ENCODE results near the gene AGA.

The AGA gene

DNA sequence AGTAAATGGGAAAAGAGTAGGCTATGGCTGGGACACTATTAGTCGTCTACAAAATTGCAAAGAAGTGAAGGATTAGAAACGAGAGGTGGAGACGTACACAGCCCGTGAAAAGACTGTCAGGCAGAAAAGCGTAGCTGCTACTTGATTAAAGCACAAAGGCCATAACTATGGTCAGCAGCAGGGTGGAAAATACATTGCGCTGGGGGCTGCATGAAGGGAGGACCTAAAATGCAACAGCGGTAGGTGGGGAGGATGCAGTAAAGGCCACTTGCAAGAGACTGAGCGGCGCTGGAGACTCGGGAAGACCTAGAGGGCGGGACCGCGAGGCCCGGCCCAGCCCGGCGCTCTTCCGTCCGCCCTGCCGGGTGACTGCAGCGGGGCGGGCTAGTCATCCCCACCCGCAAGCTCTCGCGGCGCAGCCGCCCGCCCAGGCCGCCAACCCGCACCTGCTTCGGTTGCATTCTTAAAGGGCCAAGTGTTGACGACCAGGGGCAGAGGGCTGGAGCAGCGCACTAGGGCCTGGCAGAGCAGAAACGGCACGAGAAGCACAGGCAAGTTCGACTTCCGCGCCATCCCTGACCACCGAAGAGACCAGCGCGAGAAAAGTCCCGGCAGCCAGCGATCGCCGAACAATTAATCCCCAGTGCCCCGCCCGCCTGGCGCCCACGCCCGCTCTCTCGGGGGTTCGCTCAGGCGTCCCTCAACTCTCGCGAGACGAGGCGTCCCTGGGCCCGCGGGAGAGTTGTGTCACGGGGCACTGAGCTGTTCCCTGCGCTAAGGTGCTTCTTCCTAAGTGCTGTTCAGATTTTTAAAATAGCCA, at the start of gene AGA:
Gene AGA (minus strand): TSS at position 635 of the 820 bp plus-strand sequence. CDS start 62 bp downstream, at position 573.
- Histone ChIP-seq H3K4me3 (peak within 1 kb of the TSS; percentile 87), H3K36me3 (ENCODE audit: insufficient read depth, low read length) (peaks cover 23% of the 10 kb centered on the region; the same call in 1 of the 2 replicates), H3K9me3 (ENCODE audit: low read depth, low read length) (no peaks in the 10 kb centered on the region), H3K9ac (ENCODE audit: insufficient read length) (peak within 1 kb of the TSS; percentile 96), H3K27ac (peak within 1 kb of the TSS; percentile 97)
- TF ChIP-seq EZH2 (IDR thresholded peaks at IDR 0.05) (no peak), POLR2AphosphoS5 (IDR thresholded peaks at IDR 0.05; ENCODE audit: borderline replicate concordance, low read depth, low read length) (peak; percentile 96), FOXP2 (optimal IDR thresholded peaks at IDR 0.05; ENCODE audit: control extremely low read depth, extremely low read length, insufficient read depth) (no peak)
- DNase-seq (ENCODE audit: low read depth, low spot score) = no peak

DNA sequence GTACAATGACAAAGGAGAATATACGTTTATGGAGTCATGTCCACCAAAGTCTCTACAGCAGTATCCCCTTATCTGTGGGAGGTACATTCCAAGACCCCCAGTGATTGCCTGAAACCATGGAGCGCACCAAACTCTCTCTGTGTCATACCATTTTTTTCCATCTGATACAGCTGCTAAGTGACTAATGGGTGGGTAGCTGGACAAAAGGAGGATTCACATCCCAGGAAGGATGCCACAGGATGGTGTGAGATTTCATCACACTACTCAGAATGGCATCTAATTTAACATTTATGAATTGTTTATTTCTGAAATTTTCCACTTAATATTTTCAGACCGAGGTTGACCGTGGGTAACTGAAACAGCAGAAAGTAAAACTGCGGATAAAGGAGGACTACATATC, 49.8 kb upstream of the AGA start:
- H3K27ac ChIP-seq = no peak overlapping the region
- DNase-seq (ENCODE audit: low read depth, low spot score) = no peak
- H3K9ac ChIP-seq (ENCODE audit: insufficient read length) = no peak overlapping the region
- TF ChIP-seq FOXP2 (optimal IDR thresholded peaks at IDR 0.05; ENCODE audit: control extremely low read depth, extremely low read length, insufficient read depth) = no peak
- no peak for TF ChIP-seq POLR2AphosphoS5 (IDR thresholded peaks at IDR 0.05; ENCODE audit: borderline replicate concordance, low read depth, low read length)
- TF ChIP-seq EZH2 (IDR thresholded peaks at IDR 0.05) = no peak
- no peaks in the 10 kb centered on the region for H3K36me3 ChIP-seq (ENCODE audit: insufficient read depth, low read length)
- H3K4me3 ChIP-seq = no peak overlapping the region
- no peaks in the 10 kb centered on the region for H3K9me3 ChIP-seq (ENCODE audit: low read depth, low read length)

DNA sequence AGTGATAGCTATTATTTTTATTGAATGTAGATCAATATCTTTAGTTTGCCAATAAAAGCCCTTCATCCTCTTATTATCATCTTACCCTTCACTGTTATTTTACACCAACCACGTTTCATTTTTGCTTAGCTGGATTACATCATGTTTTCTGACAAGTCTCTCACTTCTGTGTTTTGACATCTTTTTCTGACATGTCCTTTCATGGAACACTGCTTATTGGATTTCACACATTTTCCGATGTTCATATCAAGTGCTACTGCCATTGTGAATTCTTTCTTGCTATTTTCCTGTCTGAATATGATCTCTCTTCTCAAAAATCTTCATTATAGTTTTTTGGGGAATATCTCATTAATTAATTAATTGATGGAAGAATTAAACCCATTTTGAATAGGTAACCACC, 48.5 kb upstream of the AGA start:
- TF ChIP-seq FOXP2 (optimal IDR thresholded peaks at IDR 0.05; ENCODE audit: control extremely low read depth, extremely low read length, insufficient read depth) (no peak), EZH2 (IDR thresholded peaks at IDR 0.05) (no peak), POLR2AphosphoS5 (IDR thresholded peaks at IDR 0.05; ENCODE audit: borderline replicate concordance, low read depth, low read length) (no peak)
- Histone ChIP-seq H3K36me3 (ENCODE audit: insufficient read depth, low read length) (no peaks in the 10 kb centered on the region), H3K4me3 (no peak overlapping the region), H3K9ac (ENCODE audit: insufficient read length) (no peak overlapping the region), H3K27ac (no peak overlapping the region), H3K9me3 (ENCODE audit: low read depth, low read length) (no peaks in the 10 kb centered on the region)
- DNase-seq (ENCODE audit: low read depth, low spot score) = no peak

DNA sequence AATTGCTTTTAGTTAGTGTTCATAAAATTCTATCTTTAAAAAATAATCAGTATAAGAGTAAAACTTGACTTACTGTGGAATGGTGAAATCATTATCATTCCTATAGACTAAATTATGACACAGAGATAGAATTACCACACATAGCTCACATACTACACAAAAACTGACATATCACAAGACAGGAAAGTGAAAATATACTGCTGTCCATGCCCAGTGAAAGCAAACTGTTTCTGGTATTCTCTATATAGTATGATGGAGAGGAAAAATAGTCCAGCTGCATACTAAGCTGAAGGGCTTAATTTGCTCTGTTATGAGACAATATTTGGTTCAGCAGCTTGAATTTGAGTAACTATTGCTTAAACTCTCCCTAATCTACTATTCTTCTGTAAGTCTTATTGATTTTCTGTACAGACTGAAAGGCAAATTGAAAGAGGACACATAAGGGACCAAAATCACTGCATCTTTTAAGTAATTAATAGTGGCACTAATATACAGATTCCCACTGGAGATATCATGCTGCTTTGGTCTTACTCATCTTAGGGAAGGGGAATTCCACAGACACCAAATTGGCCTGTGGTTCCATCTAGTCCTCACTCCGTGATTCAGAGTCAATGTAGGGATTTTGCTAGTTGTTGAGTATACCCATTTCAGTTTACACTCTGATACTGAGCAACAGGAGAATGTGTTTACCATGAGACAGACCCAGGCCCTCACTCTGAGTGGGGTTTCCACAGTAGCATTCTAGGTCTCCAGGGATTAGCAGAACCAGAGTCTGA, 47.4 kb upstream of the AGA start:
- Histone ChIP-seq H3K9me3 (ENCODE audit: low read depth, low read length) (no peaks in the 10 kb centered on the region), H3K4me3 (no peak overlapping the region), H3K9ac (ENCODE audit: insufficient read length) (no peak overlapping the region), H3K27ac (no peak overlapping the region), H3K36me3 (ENCODE audit: insufficient read depth, low read length) (no peaks in the 10 kb centered on the region)
- no peak for DNase-seq (ENCODE audit: low read depth, low spot score)
- TF ChIP-seq POLR2AphosphoS5 (IDR thresholded peaks at IDR 0.05; ENCODE audit: borderline replicate concordance, low read depth, low read length) (no peak), FOXP2 (optimal IDR thresholded peaks at IDR 0.05; ENCODE audit: control extremely low read depth, extremely low read length, insufficient read depth) (no peak), EZH2 (IDR thresholded peaks at IDR 0.05) (no peak)

DNA sequence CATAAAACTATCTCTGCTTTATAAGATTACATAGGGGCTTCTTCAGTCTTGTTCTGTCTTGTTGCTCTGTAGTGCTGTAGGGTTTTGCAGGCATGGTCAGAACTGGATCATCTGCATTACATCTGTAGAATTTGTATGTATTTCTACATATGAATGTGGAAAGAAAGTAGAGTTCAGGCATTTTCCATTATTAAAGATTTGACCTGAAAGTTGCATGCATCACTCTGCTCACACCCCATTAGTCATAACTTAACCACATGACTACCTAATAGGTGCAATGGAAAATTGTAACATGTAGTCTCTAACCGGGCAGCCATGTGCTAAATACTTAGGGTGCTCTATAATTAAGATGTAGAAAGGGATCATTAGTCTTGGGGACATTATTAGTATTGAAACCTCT, 45.7 kb upstream of the AGA start:
- no peak overlapping the region for H3K9ac ChIP-seq (ENCODE audit: insufficient read length)
- no peak overlapping the region for H3K4me3 ChIP-seq
- no peak for DNase-seq (ENCODE audit: low read depth, low spot score)
- no peaks in the 10 kb centered on the region for H3K9me3 ChIP-seq (ENCODE audit: low read depth, low read length)
- no peak overlapping the region for H3K27ac ChIP-seq
- no peaks in the 10 kb centered on the region for H3K36me3 ChIP-seq (ENCODE audit: insufficient read depth, low read length)
- TF ChIP-seq FOXP2 (optimal IDR thresholded peaks at IDR 0.05; ENCODE audit: control extremely low read depth, extremely low read length, insufficient read depth) (no peak), EZH2 (IDR thresholded peaks at IDR 0.05) (no peak), POLR2AphosphoS5 (IDR thresholded peaks at IDR 0.05; ENCODE audit: borderline replicate concordance, low read depth, low read length) (no peak)

DNA sequence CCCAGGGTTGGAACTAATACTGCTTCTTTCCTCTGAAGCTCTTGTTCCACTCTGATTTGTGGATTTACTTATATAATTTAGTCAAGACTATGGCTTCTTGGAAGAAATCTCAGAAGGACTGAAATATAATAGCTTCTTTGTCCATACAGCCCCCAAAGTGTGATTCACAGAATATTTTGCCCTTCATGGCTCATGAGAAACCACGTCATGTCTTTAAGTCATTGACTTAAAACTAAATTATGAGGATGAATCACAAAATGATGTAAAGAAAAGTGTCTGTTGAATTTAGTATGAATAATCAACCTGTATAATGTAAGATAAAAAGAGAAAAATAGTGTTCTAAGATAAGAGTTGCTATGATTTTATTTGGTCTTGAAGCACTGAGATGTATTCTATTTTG, 43.3 kb upstream of the AGA start:
- Histone ChIP-seq H3K4me3 (no peak overlapping the region), H3K9me3 (ENCODE audit: low read depth, low read length) (no peaks in the 10 kb centered on the region), H3K36me3 (ENCODE audit: insufficient read depth, low read length) (no peaks in the 10 kb centered on the region), H3K27ac (no peak overlapping the region), H3K9ac (ENCODE audit: insufficient read length) (no peak overlapping the region)
- TF ChIP-seq FOXP2 (optimal IDR thresholded peaks at IDR 0.05; ENCODE audit: control extremely low read depth, extremely low read length, insufficient read depth) (no peak), POLR2AphosphoS5 (IDR thresholded peaks at IDR 0.05; ENCODE audit: borderline replicate concordance, low read depth, low read length) (no peak), EZH2 (IDR thresholded peaks at IDR 0.05) (no peak)
- no peak for DNase-seq (ENCODE audit: low read depth, low spot score)

DNA sequence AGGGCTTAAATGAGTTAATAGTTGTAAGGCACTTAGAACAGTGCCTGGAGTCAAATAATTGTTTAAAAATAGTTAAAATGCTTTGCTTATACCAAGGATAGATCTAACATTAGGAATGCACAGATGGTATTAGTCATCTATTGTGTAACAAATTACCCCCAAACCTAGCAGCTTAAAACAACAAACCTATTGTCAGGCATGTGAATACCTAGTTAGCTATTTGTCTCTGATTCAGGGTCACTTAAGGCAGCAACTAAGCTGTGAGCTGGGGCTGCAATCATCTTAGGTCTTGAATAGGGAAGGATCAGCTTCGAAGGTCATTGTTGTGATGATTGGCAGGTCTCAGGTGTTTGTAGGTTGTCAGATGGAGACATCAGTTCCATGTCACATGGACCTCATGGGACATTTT, 42.4 kb upstream of the AGA start:
- H3K9ac ChIP-seq (ENCODE audit: insufficient read length) = no peak overlapping the region
- no peaks in the 10 kb centered on the region for H3K36me3 ChIP-seq (ENCODE audit: insufficient read depth, low read length)
- H3K27ac ChIP-seq = no peak overlapping the region
- DNase-seq (ENCODE audit: low read depth, low spot score) = no peak
- no peak overlapping the region for H3K4me3 ChIP-seq
- H3K9me3 ChIP-seq (ENCODE audit: low read depth, low read length) = no peaks in the 10 kb centered on the region
- TF ChIP-seq POLR2AphosphoS5 (IDR thresholded peaks at IDR 0.05; ENCODE audit: borderline replicate concordance, low read depth, low read length) (no peak), FOXP2 (optimal IDR thresholded peaks at IDR 0.05; ENCODE audit: control extremely low read depth, extremely low read length, insufficient read depth) (no peak), EZH2 (IDR thresholded peaks at IDR 0.05) (no peak)

DNA sequence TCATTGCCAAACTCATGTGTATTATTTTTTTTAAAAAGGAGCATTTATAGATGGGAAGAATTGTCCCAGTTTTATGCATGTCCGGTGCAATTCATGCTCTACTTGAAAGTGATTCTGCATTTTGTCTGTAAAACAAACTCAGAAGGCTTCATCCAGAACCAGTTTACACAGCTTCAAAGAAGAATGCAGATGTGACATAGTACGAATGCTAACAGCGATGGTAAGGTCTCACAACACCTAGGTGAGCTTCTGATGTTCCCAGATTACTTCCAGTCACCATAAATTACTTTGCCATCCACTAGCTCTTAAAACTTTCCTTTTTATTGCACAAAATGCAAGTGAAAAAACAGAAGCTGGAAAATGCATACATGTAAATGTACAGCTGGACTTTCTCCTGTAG, 41.5 kb upstream of the AGA start:
- H3K4me3 ChIP-seq = no peak overlapping the region
- DNase-seq (ENCODE audit: low read depth, low spot score) = no peak
- no peak overlapping the region for H3K9ac ChIP-seq (ENCODE audit: insufficient read length)

More for the DNA sequence above, 41.5 kb upstream of the AGA start:
- no peak for TF ChIP-seq EZH2 (IDR thresholded peaks at IDR 0.05)
- no peak for TF ChIP-seq POLR2AphosphoS5 (IDR thresholded peaks at IDR 0.05; ENCODE audit: borderline replicate concordance, low read depth, low read length)
- no peak for TF ChIP-seq FOXP2 (optimal IDR thresholded peaks at IDR 0.05; ENCODE audit: control extremely low read depth, extremely low read length, insufficient read depth)
- Histone ChIP-seq H3K36me3 (ENCODE audit: insufficient read depth, low read length) (no peaks in the 10 kb centered on the region), H3K9me3 (ENCODE audit: low read depth, low read length) (no peaks in the 10 kb centered on the region), H3K27ac (no peak overlapping the region)
